Tibial nerve (tissue), 4 donors: Measurements from ENCODE around the gene LIPG.

Source experiments
- EP300 ChIP-seq, 2 donors: sonication (generic); formaldehyde crosslinking; IDR thresholded peaks; one replicate each; pipeline ENCODE4 v1.6.1; 2017; ENCODE audit warnings: antibody characterized with exemption in 2 of 2, mild to moderate bottlenecking in 1 of 2
- POLR2A ChIP-seq, 2 donors: fragments of 450-650 bp; IDR thresholded peaks; one replicate each; pipeline ENCODE4 v1.6.1; 2017; ENCODE audit warnings: antibody characterized with exemption in 2 of 2, mild to moderate bottlenecking in 2 of 2, moderate library complexity in 2 of 2
- TF ChIP-seq, protein P1 (sequence below), 5 experiments: fragments of 200-600 bp in 3 of 5; fragments of 450-650 bp in 2 of 5; sonication (generic) in 3 of 5; IDR thresholded peaks; one replicate each; pipeline ENCODE4 v1.5.1; 2016 to 2019; ENCODE audit warnings: antibody characterized with exemption in 5 of 5, mild to moderate bottlenecking in 3 of 5, moderate library complexity in 2 of 5

DNA sequence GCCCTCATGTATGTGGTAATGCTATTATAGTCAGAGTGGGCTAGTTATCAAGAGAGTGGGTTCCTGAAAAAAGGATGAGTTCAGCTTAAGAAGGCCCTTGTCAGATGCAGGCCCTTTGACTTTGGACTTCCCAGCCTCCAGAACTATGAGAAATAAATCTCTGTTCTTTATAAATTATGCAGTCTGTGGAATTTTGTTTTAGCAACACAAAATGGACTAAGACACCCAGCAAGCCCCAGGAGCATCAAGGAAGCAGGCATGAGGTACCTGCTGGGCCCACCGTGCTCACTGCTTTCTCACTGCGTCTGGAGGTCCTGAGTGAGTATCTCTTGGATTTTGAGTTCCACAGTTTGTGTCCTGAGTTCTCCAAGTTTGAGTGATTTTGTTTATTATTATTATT lies 35.9 kb upstream of the LIPG start:
- TF ChIP-seq, protein P1, sequence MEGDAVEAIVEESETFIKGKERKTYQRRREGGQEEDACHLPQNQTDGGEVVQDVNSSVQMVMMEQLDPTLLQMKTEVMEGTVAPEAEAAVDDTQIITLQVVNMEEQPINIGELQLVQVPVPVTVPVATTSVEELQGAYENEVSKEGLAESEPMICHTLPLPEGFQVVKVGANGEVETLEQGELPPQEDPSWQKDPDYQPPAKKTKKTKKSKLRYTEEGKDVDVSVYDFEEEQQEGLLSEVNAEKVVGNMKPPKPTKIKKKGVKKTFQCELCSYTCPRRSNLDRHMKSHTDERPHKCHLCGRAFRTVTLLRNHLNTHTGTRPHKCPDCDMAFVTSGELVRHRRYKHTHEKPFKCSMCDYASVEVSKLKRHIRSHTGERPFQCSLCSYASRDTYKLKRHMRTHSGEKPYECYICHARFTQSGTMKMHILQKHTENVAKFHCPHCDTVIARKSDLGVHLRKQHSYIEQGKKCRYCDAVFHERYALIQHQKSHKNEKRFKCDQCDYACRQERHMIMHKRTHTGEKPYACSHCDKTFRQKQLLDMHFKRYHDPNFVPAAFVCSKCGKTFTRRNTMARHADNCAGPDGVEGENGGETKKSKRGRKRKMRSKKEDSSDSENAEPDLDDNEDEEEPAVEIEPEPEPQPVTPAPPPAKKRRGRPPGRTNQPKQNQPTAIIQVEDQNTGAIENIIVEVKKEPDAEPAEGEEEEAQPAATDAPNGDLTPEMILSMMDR (IDR thresholded peaks at IDR 0.05) = no peak
- TF ChIP-seq EP300 (IDR thresholded peaks at IDR 0.05) (no peak), POLR2A (IDR thresholded peaks at IDR 0.05) (no peak)
